ENCODE data around the gene CSNK2B. TPM values are rescaled to one million over a fixed set of nuclear protein-coding genes. Genes with fewer than 3 reads are reported as not detected.
A peak's percentile ranks its signal among the peaks of the same experiment; 100 is the strongest.

CSNK2B gene
- total and polyA plus RNA-seq, 9 of the 15 experiments (the other 6 are each of a cell fraction or from before 2014, with no cell fraction given): 120 to 1,126 (median 529) TPM

GRCh38 chr6:31680226-31681134 is 14.6 kb downstream of the CSNK2B start, which contains the start of gene LY6G5C (continued):
- TF ChIP-seq MYC (IDR thresholded peaks at IDR 0.05; ENCODE audit: low read depth, low read length): 0 out of 2 replicates have a peak, but pooled peaks have one; percentile 44
- no peak for TF ChIP-seq MYC (CRISPR knock-in tag; IDR thresholded peaks at IDR 0.05; ENCODE audit: borderline replicate concordance, low read depth)
- TF ChIP-seq, protein P1, sequence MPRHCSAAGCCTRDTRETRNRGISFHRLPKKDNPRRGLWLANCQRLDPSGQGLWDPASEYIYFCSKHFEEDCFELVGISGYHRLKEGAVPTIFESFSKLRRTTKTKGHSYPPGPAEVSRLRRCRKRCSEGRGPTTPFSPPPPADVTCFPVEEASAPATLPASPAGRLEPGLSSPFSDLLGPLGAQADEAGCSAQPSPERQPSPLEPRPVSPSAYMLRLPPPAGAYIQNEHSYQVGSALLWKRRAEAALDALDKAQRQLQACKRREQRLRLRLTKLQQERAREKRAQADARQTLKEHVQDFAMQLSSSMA (CRISPR knock-in tag; IDR thresholded peaks at IDR 0.05): no peak
- no peak for TF ChIP-seq ZNF778 (CRISPR knock-in tag; IDR thresholded peaks at IDR 0.05)
- no peak for TF ChIP-seq GATA2 (CRISPR knock-in tag; IDR thresholded peaks at IDR 0.05)
- TF ChIP-seq, protein P2, sequence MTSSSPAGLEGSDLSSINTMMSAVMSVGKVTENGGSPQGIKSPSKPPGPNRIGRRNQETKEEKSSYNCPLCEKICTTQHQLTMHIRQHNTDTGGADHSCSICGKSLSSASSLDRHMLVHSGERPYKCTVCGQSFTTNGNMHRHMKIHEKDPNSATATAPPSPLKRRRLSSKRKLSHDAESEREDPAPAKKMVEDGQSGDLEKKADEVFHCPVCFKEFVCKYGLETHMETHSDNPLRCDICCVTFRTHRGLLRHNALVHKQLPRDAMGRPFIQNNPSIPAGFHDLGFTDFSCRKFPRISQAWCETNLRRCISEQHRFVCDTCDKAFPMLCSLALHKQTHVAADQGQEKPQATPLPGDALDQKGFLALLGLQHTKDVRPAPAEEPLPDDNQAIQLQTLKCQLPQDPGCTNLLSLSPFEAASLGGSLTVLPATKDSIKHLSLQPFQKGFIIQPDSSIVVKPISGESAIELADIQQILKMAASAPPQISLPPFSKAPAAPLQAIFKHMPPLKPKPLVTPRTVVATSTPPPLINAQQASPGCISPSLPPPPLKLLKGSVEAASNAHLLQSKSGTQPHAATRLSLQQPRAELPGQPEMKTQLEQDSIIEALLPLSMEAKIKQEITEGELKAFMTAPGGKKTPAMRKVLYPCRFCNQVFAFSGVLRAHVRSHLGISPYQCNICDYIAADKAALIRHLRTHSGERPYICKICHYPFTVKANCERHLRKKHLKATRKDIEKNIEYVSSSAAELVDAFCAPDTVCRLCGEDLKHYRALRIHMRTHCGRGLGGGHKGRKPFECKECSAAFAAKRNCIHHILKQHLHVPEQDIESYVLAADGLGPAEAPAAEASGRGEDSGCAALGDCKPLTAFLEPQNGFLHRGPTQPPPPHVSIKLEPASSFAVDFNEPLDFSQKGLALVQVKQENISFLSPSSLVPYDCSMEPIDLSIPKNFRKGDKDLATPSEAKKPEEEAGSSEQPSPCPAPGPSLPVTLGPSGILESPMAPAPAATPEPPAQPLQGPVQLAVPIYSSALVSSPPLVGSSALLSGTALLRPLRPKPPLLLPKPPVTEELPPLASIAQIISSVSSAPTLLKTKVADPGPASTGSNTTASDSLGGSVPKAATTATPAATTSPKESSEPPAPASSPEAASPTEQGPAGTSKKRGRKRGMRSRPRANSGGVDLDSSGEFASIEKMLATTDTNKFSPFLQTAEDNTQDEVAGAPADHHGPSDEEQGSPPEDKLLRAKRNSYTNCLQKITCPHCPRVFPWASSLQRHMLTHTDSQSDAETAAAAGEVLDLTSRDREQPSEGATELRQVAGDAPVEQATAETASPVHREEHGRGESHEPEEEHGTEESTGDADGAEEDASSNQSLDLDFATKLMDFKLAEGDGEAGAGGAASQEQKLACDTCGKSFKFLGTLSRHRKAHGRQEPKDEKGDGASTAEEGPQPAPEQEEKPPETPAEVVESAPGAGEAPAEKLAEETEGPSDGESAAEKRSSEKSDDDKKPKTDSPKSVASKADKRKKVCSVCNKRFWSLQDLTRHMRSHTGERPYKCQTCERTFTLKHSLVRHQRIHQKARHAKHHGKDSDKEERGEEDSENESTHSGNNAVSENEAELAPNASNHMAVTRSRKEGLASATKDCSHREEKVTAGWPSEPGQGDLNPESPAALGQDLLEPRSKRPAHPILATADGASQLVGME (CRISPR knock-in tag; IDR thresholded peaks at IDR 0.05): peak; percentile 24; the same call in 1 of the 2 replicates
- TF ChIP-seq CREM (IDR thresholded peaks at IDR 0.05; ENCODE audit: low read depth): peak; percentile 74
- TF ChIP-seq WHSC1 (IDR thresholded peaks at IDR 0.05; ENCODE audit: low read length): no peak
- 0 out of 2 replicates have a peak, but pooled peaks have one; percentile 51 for TF ChIP-seq CTBP1 (IDR thresholded peaks at IDR 0.05; ENCODE audit: borderline replicate concordance)
- TF ChIP-seq, protein P3, sequence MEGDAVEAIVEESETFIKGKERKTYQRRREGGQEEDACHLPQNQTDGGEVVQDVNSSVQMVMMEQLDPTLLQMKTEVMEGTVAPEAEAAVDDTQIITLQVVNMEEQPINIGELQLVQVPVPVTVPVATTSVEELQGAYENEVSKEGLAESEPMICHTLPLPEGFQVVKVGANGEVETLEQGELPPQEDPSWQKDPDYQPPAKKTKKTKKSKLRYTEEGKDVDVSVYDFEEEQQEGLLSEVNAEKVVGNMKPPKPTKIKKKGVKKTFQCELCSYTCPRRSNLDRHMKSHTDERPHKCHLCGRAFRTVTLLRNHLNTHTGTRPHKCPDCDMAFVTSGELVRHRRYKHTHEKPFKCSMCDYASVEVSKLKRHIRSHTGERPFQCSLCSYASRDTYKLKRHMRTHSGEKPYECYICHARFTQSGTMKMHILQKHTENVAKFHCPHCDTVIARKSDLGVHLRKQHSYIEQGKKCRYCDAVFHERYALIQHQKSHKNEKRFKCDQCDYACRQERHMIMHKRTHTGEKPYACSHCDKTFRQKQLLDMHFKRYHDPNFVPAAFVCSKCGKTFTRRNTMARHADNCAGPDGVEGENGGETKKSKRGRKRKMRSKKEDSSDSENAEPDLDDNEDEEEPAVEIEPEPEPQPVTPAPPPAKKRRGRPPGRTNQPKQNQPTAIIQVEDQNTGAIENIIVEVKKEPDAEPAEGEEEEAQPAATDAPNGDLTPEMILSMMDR (IDR thresholded peaks at IDR 0.05 in 2 of 3, conservative IDR thresholded peaks at IDR 0.05 in 1 of 3; ENCODE audit: insufficient read depth in 2 of 3, low read depth in 1 of 3, low read length in 3 of 3): peak; percentile 96 to 99 (median 99)
- no peak for TF ChIP-seq FOXM1 (IDR thresholded peaks at IDR 0.05; ENCODE audit: low read depth)
- no peak for TF ChIP-seq FOXM1 (CRISPR knock-in tag; IDR thresholded peaks at IDR 0.05; ENCODE audit: low read depth)
- no peak for TF ChIP-seq MTA1 (IDR thresholded peaks at IDR 0.05; ENCODE audit: borderline replicate concordance)
- TF ChIP-seq ARNT (IDR thresholded peaks at IDR 0.05): peak in 1 of 2 experiments; percentile 79; a peak in 2 of 4 replicates
- no peak for TF ChIP-seq POLR2B (IDR thresholded peaks at IDR 0.05; ENCODE audit: low read depth, partially characterized antibody)
- peak in 1 of 2 experiments; percentile 64; a peak in 2 of 4 replicates for TF ChIP-seq TBL1XR1 (IDR thresholded peaks at IDR 0.05; ENCODE audit: low read length in 2 of 2)
- TF ChIP-seq HCFC1 (IDR thresholded peaks at IDR 0.05; ENCODE audit: low read depth, low read length): peak; percentile 35; the same call in 1 of the 2 replicates
- TF ChIP-seq ARID2 (IDR thresholded peaks at IDR 0.05): peak; percentile 95
- TF ChIP-seq NCOA4 (IDR thresholded peaks at IDR 0.05; ENCODE audit: partially characterized antibody): no peak
- peak; percentile 64; the same call in 1 of the 2 replicates for TF ChIP-seq SP1 (CRISPR knock-in tag; IDR thresholded peaks at IDR 0.05)
